Hindlimb muscle (tissue), 1 donor: ENCODE measurements around the gene DNAH7. TPM values are rescaled to one million over a fixed set of nuclear protein-coding genes. Genes with fewer than 3 reads are reported as not detected.
"Not testable (repeated sequence)": the region's sequence is repeated elsewhere in the genome, so short reads cannot be mapped to it uniquely, and the experiment has no call there.

ENCODE experiments used
- DNase-seq: peaks from one replicate; pipeline ENCODE4 v3.0.0-alpha.2; 2013
- polyA plus RNA-seq: library from polyadenylated mRNA; unstranded; fragments of 120-200 nt; gene quantifications from one replicate; pipeline ENCODE4 v1.2.1, GENCODE V29; 2013; ENCODE audit not compliant: insufficient read length

The DNAH7 gene
- polyA plus RNA-seq, 1 donor: 0.28 TPM

DNA sequence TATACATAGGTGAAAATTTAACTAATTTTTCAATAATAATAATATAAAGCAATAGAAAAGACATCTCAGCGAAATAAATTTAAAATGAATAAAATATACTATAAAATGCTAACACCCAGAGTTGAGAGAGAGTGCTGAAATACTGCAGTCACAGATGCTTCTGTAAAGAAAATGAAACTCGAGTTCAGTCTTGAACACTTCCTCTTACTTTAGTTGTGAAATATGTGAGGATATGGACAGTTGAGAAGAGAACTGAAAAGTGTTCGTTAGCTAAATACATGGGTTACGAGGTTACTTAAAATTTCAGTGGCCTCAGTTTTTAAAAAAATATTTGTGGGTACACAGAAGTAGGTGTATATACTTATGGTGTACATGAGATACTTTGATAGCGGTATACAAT is 106.8 kb downstream of the DNAH7 start:
- DNase-seq: no peak

DNA sequence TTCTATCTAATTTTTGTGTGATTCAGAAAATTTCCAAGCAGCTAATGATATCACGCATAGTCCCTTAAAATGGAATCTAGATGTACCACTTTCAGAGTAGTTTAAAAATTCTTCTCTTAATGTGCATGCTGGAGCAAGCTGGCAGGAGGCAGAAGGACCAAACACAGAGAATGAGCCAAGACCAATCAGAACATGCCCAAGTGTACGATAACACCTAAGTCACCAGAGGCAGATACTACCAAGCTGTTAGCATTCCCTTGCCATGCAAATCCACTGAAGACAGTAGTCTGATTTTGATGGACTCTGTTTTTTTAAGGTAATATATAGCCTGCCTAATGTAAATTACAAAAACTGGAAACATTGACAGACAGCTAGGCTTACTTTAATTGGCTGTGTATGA is 109.3 kb downstream of the DNAH7 start:
- no peak for DNase-seq

DNA sequence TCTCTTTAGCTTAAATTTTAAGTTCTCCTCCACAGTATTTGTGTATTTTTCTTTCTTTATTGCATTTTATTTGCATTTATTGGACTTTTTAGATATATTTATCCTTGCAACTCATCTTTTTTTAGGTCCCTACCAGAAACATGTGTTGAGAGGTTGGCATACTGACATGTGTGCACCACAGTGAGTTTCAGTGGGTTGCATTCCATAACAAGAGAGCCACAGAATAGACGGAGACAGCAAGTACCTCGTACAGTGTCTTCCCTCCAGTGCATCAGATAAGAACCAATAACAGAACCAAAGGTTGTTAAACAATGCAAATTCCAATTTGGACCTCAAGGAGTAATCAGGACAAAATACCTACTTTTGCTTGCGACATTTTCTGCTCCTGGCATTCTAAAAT is 111.9 kb downstream of the DNAH7 start:
- DNase-seq: no peak

DNA sequence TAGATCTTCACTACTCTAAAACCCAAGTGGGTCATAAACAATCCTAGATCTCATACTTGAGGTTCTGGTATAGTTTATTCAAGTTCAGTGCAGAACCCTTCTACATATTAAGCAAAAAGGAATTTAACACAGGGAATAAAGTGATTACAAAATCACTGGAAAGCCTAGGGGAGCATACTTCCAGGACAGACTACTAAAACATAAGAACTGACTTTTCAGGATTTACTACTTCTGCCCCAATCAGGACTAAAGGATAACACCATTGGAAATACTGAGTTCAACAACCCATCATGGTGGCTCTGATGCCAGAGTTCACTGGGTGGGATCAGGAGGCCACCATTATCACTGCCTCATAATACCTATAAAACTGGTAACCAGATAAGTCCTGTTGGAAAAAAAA is 123.6 kb downstream of the DNAH7 start:
- DNase-seq: no peak

DNA sequence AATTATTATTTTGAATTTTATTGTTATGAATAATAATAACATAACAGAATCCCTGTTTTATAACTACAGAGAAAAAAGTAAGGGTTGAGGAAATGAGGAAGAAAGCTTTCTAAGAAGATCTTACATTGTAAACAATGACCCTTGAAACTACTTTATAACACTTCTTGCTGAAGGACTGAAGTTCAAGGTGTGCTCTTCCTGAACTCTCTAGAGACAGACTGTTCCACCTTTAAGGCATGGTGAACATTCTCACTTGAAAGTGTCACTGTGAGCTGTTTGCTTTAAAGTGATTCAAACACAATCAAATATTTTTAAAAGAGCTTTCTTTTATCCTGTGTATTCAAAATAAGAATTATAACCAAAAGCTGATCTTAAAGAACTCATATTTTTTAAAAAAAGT is 131.5 kb downstream of the DNAH7 start:
- no peak for DNase-seq

DNA sequence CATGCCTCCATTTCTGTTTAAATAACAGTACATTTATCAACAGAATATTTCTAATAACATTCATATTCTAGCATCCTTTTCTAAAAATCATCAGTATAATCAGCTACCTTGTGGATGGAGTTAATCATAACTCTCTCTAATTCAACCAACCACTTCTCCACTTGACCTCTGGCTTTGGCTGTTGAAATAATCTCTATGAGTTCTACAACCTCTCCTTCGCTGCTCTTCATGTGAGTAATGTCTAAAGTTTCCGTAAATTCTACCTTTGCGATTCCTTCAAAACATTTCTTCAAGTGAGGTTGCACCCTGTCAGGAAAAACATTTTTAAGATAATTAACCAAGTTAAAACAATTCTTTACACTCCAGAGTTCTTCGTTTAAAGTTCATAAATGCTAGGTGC is 134.2 kb downstream of the DNAH7 start:
- DNase-seq: no peak

DNA sequence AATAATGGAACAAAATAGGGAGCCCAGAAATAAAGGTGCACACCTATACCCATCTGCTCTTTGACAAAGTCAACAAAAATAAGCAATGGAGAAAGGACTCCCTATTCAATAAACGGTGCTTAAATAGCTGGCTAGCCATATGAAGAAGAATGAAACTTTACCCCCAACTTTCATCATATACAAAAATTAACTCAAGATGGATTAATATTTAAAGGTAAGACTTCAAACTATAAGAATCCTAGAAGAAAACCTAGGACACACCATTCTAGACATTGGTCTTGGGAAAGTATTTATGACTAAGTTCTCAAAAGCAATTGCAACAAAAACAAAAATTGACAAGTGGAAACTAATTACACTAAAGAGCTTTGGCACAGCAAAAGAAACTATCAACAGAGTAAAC is 139.1 kb downstream of the DNAH7 start:
- DNase-seq: no peak

DNA sequence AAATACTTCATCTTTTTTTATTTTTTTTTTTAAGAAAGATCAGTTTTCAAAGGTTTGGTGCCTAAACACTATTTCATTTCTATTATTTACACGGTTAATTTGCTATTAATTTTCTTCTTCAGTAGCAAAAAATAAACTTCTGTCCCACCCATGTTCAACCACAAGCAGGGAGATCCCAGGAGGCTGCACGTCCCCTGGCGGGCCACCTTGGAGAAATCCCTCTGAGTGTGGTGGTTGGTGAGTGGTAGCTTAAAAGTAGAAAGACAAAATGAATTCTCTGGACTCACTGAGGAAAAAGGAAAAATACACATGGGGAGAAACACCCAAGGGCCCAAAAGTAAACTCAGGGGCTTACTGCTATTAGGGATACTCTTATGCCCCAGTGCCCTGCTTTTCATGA is 143.5 kb downstream of the DNAH7 start:
- DNase-seq: no peak

DNA sequence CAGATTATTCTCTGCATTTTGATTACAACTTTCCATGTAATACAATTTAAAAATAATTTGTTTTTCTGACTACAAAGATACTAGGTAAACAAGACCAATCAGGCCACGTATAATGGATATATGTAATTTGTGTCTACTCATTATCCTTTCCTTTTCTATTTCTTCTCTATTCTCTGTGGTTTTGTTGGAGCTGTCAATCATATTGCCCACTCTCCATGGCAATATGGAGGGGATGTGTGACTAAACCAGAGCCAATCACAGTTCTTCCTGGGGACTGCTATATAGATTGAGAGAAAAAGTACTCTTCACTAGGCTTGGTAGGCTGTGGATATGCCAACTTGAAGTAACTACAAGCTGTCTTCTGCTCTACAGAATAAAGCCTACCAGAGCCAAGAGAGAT is 144.7 kb downstream of the DNAH7 start:
- no peak for DNase-seq

DNA sequence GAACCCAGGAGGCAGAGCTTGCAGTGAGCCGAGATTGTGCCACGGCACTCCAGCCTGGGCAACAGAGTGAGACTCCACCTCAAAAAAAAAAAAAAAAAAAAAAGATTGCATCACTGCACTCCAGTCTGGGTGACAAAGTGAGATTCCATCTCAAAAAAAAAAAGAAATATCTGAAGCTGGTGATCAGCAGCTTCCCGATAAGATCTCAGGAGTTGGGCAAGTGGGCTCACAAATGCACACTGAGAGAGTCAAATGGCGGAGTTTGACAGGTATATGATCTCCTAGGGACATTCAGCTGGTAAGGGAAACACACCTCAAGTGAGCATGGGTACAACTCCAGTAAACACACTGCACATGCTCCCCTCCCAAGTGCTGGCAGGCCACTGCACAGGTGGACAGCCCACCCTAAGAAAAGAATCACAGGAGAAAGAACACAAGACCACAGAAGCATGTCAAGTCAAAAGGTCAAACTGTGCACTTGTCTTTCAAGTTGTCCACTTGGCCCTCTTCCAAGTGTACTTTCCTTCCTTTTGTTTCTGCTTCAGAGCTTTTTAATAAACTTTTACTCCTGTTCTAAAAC is 151.5 kb downstream of the DNAH7 start:
- not testable (repeated sequence) for DNase-seq

DNA sequence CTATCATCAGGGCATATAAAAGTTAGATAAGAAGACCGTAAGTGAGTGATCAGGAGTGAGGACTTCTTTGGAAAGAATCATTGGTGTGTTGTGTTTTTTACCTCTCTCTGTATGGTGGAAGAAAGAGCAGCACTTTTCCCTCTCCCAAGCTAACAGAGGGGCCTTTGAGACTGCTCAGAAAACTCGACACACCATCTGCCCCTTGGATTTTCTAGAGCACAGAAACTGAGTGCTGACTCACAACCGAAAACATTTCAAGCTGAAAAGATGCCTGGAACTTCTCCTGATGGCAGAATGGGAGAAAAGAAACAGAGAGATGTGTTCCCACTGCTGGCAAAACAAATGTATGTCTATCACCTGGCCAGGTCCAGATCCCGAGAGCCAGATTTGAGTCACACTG is 156.6 kb downstream of the DNAH7 start:
- DNase-seq: no peak

DNA sequence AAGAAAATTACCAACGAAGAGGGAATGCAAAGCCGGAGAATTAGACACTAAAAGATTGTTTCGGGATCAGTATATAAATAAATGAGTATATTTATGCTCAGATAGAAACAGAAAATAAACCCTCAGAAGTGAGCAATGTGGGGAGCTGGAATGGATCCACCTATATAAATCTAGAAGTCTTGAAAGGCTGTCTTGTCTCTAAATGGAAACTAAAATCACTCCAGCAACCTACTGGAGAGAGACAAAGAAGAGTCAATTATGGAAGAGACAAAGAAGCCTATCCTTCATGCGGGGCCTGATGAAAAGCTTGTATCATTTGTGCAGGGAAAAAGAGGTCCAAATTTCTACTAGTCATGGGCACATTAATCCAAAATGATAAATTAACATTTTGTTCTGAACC is 158.1 kb downstream of the DNAH7 start:
- DNase-seq: no peak

DNA sequence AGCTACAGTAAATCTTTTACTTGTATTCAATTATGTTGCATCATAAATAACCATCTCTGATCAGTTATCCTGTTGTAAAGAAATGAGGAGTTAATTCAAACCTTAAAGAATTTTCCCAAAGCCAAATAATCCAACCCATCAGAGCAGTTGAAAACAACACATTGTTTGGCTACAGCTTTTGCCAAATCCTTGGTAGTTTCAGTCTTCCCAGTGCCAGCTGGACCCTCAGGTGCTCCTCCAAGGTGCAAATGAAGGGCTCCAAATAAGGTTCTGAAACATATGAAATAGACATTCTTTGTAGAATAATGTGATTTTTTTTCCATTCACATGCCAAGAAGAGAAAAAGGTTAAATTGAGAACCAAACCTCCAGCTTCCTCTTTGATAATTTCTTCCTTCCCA is 158.7 kb downstream of the DNAH7 start:
- no peak for DNase-seq

DNA sequence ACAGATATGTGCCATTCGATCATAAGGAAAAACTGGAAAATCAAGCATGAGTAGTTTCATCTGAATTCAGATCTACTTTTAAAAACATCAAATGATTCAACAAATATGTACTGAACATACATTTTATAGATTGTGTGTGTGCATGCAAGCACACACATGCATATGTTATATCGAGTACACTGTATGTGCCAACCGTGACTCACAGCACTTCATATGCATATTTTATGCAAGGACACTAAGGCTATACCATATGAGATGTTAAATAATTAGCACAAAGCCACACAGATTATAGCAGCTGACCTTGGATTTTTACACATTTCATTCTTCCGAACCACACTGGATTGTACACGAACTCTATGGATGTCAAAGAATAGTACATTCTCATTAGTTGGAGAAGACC is 161.2 kb downstream of the DNAH7 start:
- no peak for DNase-seq

DNA sequence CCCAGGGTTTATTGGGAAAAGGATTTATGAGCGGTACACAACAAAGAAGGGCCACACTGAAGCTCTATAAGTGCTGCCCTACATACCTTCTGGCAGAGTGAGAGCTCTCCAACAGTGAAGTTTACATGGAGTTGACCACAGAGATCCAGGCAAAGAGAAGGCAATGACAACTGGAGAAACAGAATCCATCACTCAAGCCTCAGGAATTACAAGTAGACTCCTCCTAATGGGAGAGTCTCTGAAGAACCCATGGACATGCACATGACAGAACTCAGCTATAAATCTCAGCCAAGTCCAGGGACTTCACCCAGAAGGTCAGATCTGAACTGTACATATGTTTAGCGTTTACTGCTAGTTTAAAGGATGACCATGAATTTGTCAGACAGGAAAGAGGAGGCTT is 164.7 kb downstream of the DNAH7 start:
- no peak for DNase-seq

DNA sequence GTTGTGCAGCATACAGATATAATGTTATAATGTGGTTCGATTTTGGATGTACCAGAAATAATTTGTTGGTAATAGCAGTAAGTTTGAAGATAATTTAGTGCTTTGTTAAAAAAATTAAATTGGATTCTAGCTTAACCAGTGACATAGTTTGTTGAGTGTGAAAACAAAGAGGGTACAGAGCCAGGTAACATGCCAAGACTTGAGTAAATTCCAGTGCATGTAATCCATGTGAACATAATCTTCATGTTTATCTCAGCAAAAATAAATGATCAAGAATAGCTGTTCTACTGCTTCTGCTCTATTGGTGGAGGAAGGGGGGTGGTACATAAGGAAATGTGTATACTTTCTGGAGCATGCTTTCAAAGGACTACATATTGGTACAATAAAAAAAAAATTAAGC is 165.8 kb downstream of the DNAH7 start:
- DNase-seq: no peak

DNA sequence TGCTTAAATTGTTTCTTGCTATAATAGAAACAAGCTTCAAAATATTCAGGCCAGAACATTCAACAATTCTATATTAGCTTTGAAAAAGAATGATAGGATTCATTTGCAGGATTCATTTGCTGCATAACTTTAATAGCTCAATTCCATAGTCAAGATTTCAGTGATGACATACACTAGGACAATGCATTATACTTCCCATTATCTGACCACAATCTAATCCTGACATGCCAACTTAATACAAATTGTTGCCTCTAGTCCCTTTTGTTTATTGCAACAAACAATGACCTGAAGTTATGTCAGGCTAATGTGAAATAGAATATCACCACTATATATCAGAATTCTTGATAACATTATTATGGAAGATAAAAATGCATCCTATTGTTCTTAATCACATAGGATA is 169.4 kb downstream of the DNAH7 start:
- no peak for DNase-seq

DNA sequence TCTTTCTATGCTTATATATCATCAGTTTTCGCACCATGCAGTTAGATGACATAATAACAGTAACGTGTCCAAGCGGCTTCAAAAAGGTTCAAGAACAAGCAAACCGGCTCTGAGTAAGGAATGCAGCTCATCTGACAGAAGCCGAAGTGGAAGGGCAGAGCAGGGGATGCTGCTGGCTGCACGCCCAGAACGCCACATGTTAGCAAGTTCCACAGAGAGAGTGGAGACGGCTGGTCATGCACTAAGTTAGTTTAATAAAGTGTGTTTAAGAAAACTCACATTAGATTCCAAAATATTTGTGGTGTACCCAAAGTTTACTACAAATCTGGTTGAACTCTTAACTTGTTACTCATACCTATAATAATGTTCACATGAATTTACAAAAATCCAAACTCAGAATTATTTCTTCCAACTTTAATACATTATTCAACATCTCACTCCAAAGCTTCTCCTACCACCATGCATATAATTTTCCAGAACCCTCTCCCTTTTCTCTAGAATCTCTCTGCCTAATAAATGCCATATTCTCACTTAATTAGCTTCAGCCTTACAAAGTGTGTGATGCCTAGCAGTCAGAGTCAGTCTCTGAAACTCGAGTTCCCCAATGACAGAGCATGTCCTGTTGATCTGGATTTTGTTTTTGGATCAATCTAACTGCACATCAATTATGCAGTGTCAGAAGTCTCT is 170.0 kb downstream of the DNAH7 start:
- DNase-seq: peak; percentile 84

DNA sequence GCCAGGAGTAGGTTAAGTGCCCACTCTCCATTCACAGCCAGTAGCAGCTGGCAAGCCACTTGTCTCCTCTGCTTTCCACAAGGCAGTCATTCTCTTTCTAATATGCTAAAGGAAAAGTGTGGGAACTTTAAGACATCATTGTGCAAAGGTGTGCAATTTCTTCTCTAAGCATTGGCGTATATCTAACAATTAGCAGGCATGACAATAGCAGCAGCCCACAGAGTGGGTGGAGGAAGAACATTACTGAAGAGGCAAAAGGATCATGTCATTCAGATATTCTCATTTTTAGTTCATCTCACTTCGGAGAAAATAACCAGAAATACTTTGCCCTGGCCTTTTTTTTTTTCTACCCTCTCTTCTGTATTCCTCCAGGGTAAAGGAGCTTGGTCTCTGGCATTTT is 177.6 kb downstream of the DNAH7 start:
- no peak for DNase-seq

DNA sequence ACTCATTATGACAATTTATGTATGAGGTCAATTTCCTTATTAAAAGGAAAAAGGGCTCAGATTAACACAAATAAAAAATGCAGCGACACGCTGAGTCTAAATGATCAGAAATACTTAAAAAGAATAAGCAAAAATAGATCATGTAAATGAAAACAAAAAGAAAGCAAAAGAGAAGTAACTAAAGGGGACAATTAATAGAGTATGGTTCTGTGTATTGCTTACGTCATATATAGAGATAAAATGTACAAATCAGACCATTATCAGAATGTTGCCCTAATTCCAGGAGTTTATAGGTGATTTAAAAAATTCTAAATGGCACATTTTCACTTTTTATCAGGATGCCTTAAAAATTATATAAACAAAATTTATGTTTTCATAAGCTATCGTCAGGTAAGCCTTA is 189.5 kb downstream of the DNAH7 start:
- no peak for DNase-seq

DNA sequence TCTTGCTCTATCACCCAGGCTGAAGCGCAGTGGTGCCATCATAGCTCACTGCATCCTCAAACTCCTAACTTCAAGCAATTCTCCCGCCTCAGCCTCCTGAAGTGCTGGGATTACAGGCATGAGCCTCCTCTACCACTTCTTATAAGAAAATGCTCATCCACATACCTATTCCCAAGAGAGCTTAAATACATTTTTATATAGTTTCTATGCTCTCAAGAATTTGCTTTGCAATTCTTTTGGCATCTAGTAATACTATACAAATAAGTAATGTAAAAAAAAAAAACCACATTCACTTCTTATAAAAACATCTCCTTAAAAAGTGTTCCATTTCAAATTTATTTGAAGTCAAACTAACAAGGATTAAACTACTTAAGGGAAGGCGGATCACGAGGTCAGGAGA is 197.3 kb downstream of the DNAH7 start:
- no peak for DNase-seq

DNA sequence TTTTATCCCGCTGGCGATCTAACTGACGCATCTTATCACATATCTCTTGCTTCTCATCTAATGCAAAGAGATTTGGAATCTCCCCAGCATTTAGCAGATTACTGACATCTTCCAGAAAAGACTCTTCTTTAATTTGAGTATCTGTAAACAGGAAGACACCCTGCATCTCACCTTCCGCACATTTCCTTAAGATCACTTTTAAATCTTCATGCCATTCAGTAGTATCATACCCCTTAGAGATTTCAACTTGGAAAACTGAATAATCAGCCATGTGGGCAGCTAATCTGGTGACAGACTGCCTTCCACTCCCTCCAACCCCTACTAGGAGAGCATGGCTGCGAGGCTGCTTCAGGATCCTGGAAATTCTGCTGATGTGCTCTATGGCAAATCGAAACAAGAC is 204.3 kb downstream of the DNAH7 start:
- DNase-seq: no peak

DNA sequence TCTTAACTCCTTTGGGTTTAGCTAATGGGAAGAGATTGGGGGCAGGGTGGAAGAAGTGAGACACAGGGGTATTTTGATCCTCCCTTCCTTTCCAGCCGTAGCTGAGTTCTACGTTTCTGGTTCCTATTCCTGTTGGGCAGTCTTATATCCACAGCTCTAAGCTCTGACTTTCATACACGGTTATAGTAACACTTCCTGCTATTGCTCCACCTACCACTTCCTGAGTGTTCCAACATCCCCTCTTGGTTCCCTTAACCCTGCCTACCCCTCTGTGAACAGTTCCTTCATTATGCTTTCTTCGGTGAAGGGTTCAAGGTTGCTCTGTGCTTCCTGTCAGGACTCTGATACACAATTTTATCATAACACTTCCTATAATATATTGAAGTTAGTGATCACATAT is 205.1 kb downstream of the DNAH7 start:
- DNase-seq: no peak

DNA sequence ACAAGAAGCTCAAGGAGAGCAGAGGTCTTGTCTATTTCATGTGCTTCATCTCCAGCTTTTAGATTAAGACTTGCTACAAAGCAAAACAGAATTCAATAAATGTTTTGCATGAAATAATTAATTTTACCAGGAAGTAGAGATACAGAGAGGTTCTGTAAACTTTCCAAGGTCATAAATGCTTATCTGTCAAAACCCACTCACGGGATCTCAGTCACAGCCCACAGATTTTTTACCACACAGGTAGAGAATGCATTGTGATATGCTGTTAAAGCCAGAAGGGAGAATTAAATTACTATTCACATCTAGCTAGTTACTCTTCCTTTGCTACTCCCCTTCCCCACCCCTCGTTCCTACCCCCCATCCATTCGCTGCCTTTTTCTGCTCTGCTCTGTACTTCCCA is 205.5 kb downstream of the DNAH7 start:
- no peak for DNase-seq

DNA sequence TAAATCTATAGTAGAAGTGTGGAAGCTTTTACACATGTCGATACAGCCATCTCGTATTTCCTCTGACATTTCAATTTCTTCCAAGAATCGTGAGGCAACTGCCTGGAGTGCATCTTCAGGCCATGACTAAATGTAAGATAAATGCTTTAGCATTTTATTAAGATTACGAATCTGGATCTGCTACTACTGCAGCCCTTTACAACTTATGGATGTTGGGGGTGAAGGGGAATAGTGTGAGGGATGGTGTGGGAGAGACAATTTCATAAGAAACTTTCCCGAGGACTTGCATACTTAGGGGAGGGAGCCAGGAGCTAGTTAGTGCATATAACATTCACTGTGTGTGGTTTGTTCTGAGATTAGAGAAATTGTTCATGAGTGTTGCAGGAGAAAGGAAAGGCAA is 206.8 kb downstream of the DNAH7 start:
- DNase-seq: no peak
